HEK293 (cell line): Measurements from ENCODE around the gene COX19.

ENCODE experiments used
- CTCF ChIA-PET: fragments of 350-600 bp; formaldehyde crosslinking; extraction: SDS; loops from one replicate; lab custom pipeline; 2021; ENCODE audit warnings: antibody characterized with exemption; lab: Yijun Ruan, JAX
- POLR2A ChIA-PET: fragments of 300-600 bp; formaldehyde crosslinking; extraction: SDS; loops from one replicate; lab custom pipeline; 2020; ENCODE audit warnings: antibody characterized with exemption, inconsistent platforms; lab: Yijun Ruan, JAX
- H3K27ac ChIP-seq: fragments of 200-500 bp; sonication (Bioruptor generic); 2 replicates; pipeline ENCODE4 v1.5.1; 2014; ENCODE audit warnings: low read depth, low read length, control low read depth, inconsistent platforms; ENCODE audit errors: extremely low read depth
- H3K36me3 ChIP-seq, 2 experiments: fragments of 200-500 bp in 1 of 2; sonication (Bioruptor generic) in 1 of 2; 1 replicate in 1 of 2; 2 replicates in 1 of 2; pipeline ENCODE4 v1.5.1; 2014 to 2017; ENCODE audit warnings: inconsistent platforms in 2 of 2, low read length in 2 of 2; ENCODE audit not compliant: control insufficient read depth in 2 of 2, insufficient read depth in 1 of 2
- H3K4me1 ChIP-seq: fragments of 200-500 bp; sonication (Bioruptor generic); 2 replicates; pipeline ENCODE4 v1.5.1; 2014; ENCODE audit warnings: mild to moderate bottlenecking, low read length, inconsistent platforms; ENCODE audit not compliant: control insufficient read depth, insufficient read depth
- H3K4me3 ChIP-seq: 2 replicates; pipeline ENCODE4 v1.5.1; 2011; ENCODE audit warnings: low read depth, mild to moderate bottlenecking, control low read depth, low read length, moderate library complexity
- H3K9me3 ChIP-seq: fragments of 200-500 bp; sonication (Bioruptor generic); 2 replicates; pipeline ENCODE4 v1.5.1; 2014; ENCODE audit warnings: low read depth, low read length, inconsistent platforms; ENCODE audit not compliant: control insufficient read depth, insufficient read depth
- BCL11A ChIP-seq: fragments of 450-650 bp; formaldehyde crosslinking; IDR thresholded peaks from 2 replicates; pipeline ENCODE4 v1.5.1; 2016; ENCODE audit warnings: low read depth, missing biosample characterization, missing genetic modification characterization
- GLIS2 ChIP-seq: fragments of 450-650 bp; formaldehyde crosslinking; IDR thresholded peaks from 2 replicates; pipeline ENCODE4 v1.5.1; 2016; ENCODE audit warnings: missing biosample characterization, missing genetic modification characterization
- MYNN ChIP-seq: fragments of 450-650 bp; formaldehyde crosslinking; IDR thresholded peaks from 2 replicates; pipeline ENCODE4 v1.5.1; 2016; ENCODE audit warnings: missing biosample characterization, missing genetic modification characterization, borderline replicate concordance
- SCRT1 ChIP-seq: fragments of 450-650 bp; formaldehyde crosslinking; IDR thresholded peaks from 2 replicates; pipeline ENCODE4 v1.5.1; 2016; ENCODE audit warnings: missing biosample characterization, missing genetic modification characterization, borderline replicate concordance
- ZBTB21 ChIP-seq: fragments of 450-650 bp; formaldehyde crosslinking; IDR thresholded peaks from 2 replicates; pipeline ENCODE4 v1.5.1; 2017; ENCODE audit warnings: missing biosample characterization, missing genetic modification characterization
- ZFHX2 ChIP-seq: fragments of 450-650 bp; formaldehyde crosslinking; conservative IDR thresholded peaks from 2 replicates; pipeline ENCODE4 v1.5.1; 2016; ENCODE audit warnings: missing biosample characterization, missing genetic modification characterization
- ZFP69B ChIP-seq: fragments of 450-650 bp; formaldehyde crosslinking; IDR thresholded peaks from 2 replicates; pipeline ENCODE4 v1.5.1; 2016; ENCODE audit warnings: missing biosample characterization, missing genetic modification characterization
- ZNF211 ChIP-seq: fragments of 450-650 bp; formaldehyde crosslinking; IDR thresholded peaks from 2 replicates; pipeline ENCODE4 v1.5.1; 2016; ENCODE audit warnings: low read depth, missing biosample characterization, missing genetic modification characterization
- ZNF266 ChIP-seq: fragments of 450-650 bp; formaldehyde crosslinking; IDR thresholded peaks from 2 replicates; pipeline ENCODE4 v1.5.1; 2016; ENCODE audit warnings: missing biosample characterization, missing genetic modification characterization, low read depth
- ZNF488 ChIP-seq: fragments of 450-650 bp; formaldehyde crosslinking; IDR thresholded peaks from 2 replicates; pipeline ENCODE4 v1.5.1; 2016; ENCODE audit warnings: missing biosample characterization, missing genetic modification characterization
- ZNF571 ChIP-seq: fragments of 450-650 bp; formaldehyde crosslinking; IDR thresholded peaks from 2 replicates; pipeline ENCODE4 v1.5.0; 2017; ENCODE audit warnings: missing biosample characterization, missing genetic modification characterization
- ZNF600 ChIP-seq: fragments of 450-650 bp; formaldehyde crosslinking; IDR thresholded peaks from 2 replicates; pipeline ENCODE4 v1.5.1; 2016; ENCODE audit warnings: missing biosample characterization, missing genetic modification characterization
- ZNF624 ChIP-seq: fragments of 450-650 bp; formaldehyde crosslinking; IDR thresholded peaks from 2 replicates; pipeline ENCODE4 v1.5.1; 2017; ENCODE audit warnings: missing biosample characterization, missing genetic modification characterization
- ZNF629 ChIP-seq: fragments of 450-650 bp; formaldehyde crosslinking; IDR thresholded peaks from 2 replicates; pipeline ENCODE4 v1.5.1; 2017; ENCODE audit warnings: missing biosample characterization, missing genetic modification characterization
- ZNF654 ChIP-seq: fragments of 450-650 bp; formaldehyde crosslinking; IDR thresholded peaks from 2 replicates; pipeline ENCODE4 v1.5.1; 2016; ENCODE audit warnings: low read depth, missing biosample characterization, missing genetic modification characterization
- ZNF776 ChIP-seq: fragments of 450-650 bp; formaldehyde crosslinking; IDR thresholded peaks from 2 replicates; pipeline ENCODE4 v1.5.0; 2017; ENCODE audit warnings: missing biosample characterization, missing genetic modification characterization, borderline replicate concordance
- ZNF785 ChIP-seq: fragments of 450-650 bp; formaldehyde crosslinking; IDR thresholded peaks from 2 replicates; pipeline ENCODE4 v1.5.1; 2016; ENCODE audit warnings: missing biosample characterization, missing genetic modification characterization
- ZNF791 ChIP-seq: fragments of 450-650 bp; formaldehyde crosslinking; IDR thresholded peaks from 2 replicates; pipeline ENCODE4 v1.5.1; 2016; ENCODE audit warnings: missing biosample characterization, missing genetic modification characterization
- TF ChIP-seq, protein P1 (sequence below): fragments of 450-650 bp; formaldehyde crosslinking; IDR thresholded peaks from 2 replicates; pipeline ENCODE4 v1.5.1; 2016; ENCODE audit warnings: missing biosample characterization, missing genetic modification characterization
- TF ChIP-seq, protein P2 (sequence below): fragments of 450-650 bp; formaldehyde crosslinking; IDR thresholded peaks from 2 replicates; pipeline ENCODE4 v1.5.1; 2016; ENCODE audit warnings: missing biosample characterization, missing genetic modification characterization, borderline replicate concordance
- TF ChIP-seq, protein P3 (sequence below): fragments of 450-650 bp; formaldehyde crosslinking; IDR thresholded peaks from 2 replicates; pipeline ENCODE4; 2016; ENCODE audit warnings: missing biosample characterization, missing genetic modification characterization

The COX19 gene

GRCh38 chr7:919924-920341 lies 55.4 kb downstream of the COX19 start (continued):
- TF ChIP-seq, protein P1, sequence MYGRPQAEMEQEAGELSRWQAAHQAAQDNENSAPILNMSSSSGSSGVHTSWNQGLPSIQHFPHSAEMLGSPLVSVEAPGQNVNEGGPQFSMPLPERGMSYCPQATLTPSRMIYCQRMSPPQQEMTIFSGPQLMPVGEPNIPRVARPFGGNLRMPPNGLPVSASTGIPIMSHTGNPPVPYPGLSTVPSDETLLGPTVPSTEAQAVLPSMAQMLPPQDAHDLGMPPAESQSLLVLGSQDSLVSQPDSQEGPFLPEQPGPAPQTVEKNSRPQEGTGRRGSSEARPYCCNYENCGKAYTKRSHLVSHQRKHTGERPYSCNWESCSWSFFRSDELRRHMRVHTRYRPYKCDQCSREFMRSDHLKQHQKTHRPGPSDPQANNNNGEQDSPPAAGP (tag by site-specific recombination), result no peak
- TF ChIP-seq ZFHX2 (tag by site-specific recombination), result no peak
- TF ChIP-seq ZNF785 (tag by site-specific recombination), result no peak
- no peak for TF ChIP-seq ZNF488 (tag by site-specific recombination)
- no peak for TF ChIP-seq ZNF654 (tag by site-specific recombination)
- TF ChIP-seq BCL11A (tag by site-specific recombination), result no peak

GRCh38 chr7:919114-919442 lies 56.3 kb downstream of the COX19 start:
- Histone ChIP-seq H3K4me3 (no peak overlapping the region), H3K36me3 (no peaks in the 10 kb centered on the region), H3K9me3 (no peaks in the 10 kb centered on the region), H3K4me1 (no peaks in the 10 kb centered on the region), H3K27ac (no peak overlapping the region)
- POLR2A ChIA-PET, result no interaction called here
- CTCF ChIA-PET, result no interaction called here
- TF ChIP-seq GLIS2 (tag by site-specific recombination) (0 out of 2 replicates have a peak, but pooled peaks have one; percentile 13), ZNF600 (no peak)
- TF ChIP-seq, protein P1 (tag by site-specific recombination), result no peak

DNA sequence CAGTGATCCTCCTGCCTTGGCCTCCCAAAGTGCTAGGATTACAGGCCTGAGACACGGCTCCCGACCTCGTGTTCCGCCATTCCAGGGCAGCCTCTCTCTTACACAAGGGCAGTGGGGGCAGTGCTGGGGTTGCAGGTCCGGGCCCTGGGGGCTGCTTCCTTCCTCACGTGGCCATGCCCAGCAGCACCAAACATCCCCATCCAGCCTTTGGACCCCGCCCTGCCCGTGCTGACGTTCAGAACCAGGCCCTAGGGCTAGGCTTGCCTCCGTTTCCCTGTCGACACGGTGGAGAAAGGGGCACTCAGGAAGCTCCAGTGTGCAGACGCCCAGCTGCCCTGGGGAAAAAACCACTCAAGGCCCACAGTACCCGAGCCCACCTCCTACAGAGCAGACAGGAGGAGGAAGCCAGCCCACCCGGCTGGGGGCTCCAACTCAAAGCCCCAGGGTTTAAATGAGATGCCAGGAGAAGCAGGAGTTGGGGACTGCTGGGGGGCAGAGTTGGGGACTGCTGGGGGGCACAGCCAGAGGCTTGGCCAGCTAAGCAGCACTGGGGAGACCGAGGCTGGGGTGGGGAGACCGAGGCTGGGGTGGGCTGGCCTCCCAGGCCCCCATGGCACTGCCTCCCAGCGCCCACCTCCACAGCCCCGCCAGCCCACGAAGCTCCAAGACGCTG lies 56.8 kb downstream of the COX19 start:
- ChIA-PET POLR2A (no interaction called here), CTCF (interaction anchor here (0.7 kb wide), 1 partner anchor 45 kb away, joined by 3 read pairs; no protein-coding TSS in a partner anchor)
- no peak for TF ChIP-seq MYNN (tag by site-specific recombination)
- TF ChIP-seq ZFP69B, result no peak
- TF ChIP-seq ZNF776 (tag by site-specific recombination), result no peak
- TF ChIP-seq, protein P2, sequence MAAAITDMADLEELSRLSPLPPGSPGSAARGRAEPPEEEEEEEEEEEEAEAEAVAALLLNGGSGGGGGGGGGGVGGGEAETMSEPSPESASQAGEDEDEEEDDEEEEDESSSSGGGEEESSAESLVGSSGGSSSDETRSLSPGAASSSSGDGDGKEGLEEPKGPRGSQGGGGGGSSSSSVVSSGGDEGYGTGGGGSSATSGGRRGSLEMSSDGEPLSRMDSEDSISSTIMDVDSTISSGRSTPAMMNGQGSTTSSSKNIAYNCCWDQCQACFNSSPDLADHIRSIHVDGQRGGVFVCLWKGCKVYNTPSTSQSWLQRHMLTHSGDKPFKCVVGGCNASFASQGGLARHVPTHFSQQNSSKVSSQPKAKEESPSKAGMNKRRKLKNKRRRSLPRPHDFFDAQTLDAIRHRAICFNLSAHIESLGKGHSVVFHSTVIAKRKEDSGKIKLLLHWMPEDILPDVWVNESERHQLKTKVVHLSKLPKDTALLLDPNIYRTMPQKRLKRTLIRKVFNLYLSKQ (tag by site-specific recombination), result no peak
- Histone ChIP-seq H3K9me3 (no peaks in the 10 kb centered on the region), H3K4me3 (no peak overlapping the region), H3K27ac (no peak overlapping the region), H3K4me1 (no peaks in the 10 kb centered on the region), H3K36me3 (no peaks in the 10 kb centered on the region)

GRCh38 chr7:918118-918425 lies 57.3 kb downstream of the COX19 start:
- CTCF ChIA-PET, result interaction anchor here (0.7 kb wide), 1 partner anchor 44 kb away, joined by 3 read pairs; no protein-coding TSS in a partner anchor
- POLR2A ChIA-PET, result no interaction called here
- no peak overlapping the region for H3K4me3 ChIP-seq
- H3K4me1 ChIP-seq, result no peaks in the 10 kb centered on the region
- H3K9me3 ChIP-seq, result no peaks in the 10 kb centered on the region
- no peak overlapping the region for H3K27ac ChIP-seq
- H3K36me3 ChIP-seq, result no peaks in the 10 kb centered on the region
- TF ChIP-seq ZNF629 (tag by site-specific recombination) (no peak), ZBTB21 (tag by site-specific recombination) (no peak), ZNF266 (tag by site-specific recombination) (no peak), ZNF624 (tag by site-specific recombination) (no peak), ZNF654 (tag by site-specific recombination) (no peak), ZNF571 (no peak), ZNF211 (tag by site-specific recombination) (no peak), ZNF488 (tag by site-specific recombination) (no peak), SCRT1 (tag by site-specific recombination) (no peak), ZNF791 (tag by site-specific recombination) (no peak)
- TF ChIP-seq, protein P2 (tag by site-specific recombination), result no peak
- TF ChIP-seq, protein P3, sequence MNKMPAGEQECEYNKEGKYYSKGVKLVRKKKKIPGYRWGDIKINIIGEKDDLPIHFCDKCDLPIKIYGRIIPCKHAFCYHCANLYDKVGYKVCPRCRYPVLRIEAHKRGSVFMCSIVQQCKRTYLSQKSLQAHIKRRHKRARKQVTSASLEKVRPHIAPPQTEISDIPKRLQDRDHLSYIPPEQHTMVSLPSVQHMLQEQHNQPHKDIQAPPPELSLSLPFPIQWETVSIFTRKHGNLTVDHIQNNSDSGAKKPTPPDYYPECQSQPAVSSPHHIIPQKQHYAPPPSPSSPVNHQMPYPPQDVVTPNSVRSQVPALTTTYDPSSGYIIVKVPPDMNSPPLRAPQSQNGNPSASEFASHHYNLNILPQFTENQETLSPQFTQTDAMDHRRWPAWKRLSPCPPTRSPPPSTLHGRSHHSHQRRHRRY (tag by site-specific recombination), result no peak
